ENCODE data around the gene LPAR4.

Gene LPAR4

DNA sequence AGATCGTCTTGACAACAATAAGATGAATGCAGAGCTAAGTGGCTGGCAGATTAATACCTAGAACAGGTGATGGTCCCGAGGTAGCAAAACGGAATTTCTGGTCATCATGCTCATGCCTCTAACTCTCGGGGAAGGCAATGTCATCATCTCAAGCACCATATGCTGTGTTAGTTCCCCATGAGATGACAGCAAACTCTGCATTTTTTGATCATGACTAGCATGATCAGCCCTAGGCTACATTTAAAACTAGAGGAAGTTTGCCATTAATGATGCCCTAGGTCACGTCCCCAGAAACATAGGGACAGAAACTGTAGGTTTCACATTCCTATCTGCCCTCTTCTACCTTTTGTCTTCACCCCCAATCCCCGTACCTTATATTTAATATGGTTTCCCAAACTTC is 11.6 kb downstream of the LPAR4 start:
- TF ChIP-seq SUZ12 (IDR thresholded peaks at IDR 0.05) (no peak), TARDBP (IDR thresholded peaks at IDR 0.05) (no peak), FOXK2 (IDR thresholded peaks at IDR 0.05) (no peak), CTBP1 (IDR thresholded peaks at IDR 0.05; ENCODE audit: borderline replicate concordance) (no peak)
- POLR2A ChIA-PET, result no interaction called here
- CTCF ChIA-PET, result no interaction called here
- DNase-seq (ENCODE audit: extremely low spot score), result no peak

DNA sequence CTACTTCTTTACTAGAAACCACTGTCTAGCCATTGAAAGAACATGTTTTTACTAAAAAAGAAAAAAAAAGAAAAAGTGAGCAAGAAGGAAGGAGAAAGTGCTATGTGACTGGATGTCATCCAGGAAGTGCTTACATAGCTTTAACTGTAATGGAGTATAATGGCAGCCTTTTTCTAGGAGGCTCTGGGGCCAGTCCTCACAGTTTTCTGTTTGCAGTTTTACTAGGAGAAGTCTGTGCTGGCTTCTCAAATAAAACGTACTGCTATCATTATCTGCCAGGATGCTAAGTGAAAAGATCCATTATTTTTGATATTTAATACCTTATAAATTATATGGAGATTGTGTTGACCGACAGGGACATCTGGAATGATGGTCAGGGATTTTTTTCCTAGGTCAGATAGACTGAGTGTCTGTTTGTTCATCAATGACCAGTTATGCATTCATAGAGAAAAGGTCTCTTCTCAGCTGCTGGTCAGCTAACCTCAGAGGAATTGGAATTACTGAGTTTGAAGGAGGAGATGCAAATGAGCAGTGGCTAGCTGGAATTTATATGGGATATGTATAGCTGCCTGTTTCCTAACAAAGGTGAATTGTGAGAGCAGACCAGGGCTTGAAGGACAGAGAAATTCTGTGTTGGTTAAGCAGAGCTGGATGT is 21.7 kb downstream of the LPAR4 start:
- no peak for TF ChIP-seq BHLHE40 (IDR thresholded peaks at IDR 0.05; ENCODE audit: borderline replicate concordance)
- no peak for TF ChIP-seq FOXA1 (IDR thresholded peaks at IDR 0.05)
- TF ChIP-seq L3MBTL2 (conservative IDR thresholded peaks at IDR 0.05), result no peak
- TF ChIP-seq ZNF384 (IDR thresholded peaks at IDR 0.05), result no peak
- TF ChIP-seq NFRKB (IDR thresholded peaks at IDR 0.05), result no peak
- TF ChIP-seq ELF4 (IDR thresholded peaks at IDR 0.05), result no peak
- no peak for TF ChIP-seq HDGF (IDR thresholded peaks at IDR 0.05; ENCODE audit: borderline replicate concordance)
- TF ChIP-seq FOXK2 (IDR thresholded peaks at IDR 0.05), result no peak
- no peak for TF ChIP-seq SP1 (IDR thresholded peaks at IDR 0.05)
- DNase-seq (ENCODE audit: extremely low spot score), result no peak
- POLR2A ChIA-PET, result no interaction called here
- CTCF ChIA-PET, result no interaction called here

DNA sequence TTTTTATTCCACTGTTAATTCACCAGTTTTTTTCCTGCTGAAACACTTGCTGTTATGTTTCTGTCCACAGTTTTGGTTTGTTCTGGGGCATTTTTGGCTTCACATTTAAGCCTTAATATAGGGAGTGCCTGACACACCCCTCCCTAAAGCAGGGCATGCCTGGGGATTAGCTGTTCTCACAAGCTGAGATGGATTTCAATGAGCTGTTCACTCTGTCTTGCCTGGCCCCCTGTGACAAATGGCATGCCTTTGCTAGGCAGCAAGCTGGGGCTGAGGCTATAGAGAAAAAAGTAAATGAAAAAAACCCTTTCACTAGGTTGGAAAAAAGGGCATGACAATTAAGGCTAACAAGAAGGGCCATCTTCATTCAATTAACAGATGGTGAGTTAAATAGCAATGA is 22.4 kb downstream of the LPAR4 start:
- CTCF ChIA-PET, result no interaction called here
- no peak for DNase-seq (ENCODE audit: extremely low spot score)
- TF ChIP-seq ELF4 (IDR thresholded peaks at IDR 0.05) (no peak), LEF1 (IDR thresholded peaks at IDR 0.05; ENCODE audit: borderline replicate concordance) (no peak), SUZ12 (IDR thresholded peaks at IDR 0.05) (no peak), ARNT (IDR thresholded peaks at IDR 0.05) (no peak), NFRKB (IDR thresholded peaks at IDR 0.05) (no peak), TARDBP (IDR thresholded peaks at IDR 0.05) (no peak), CTBP1 (IDR thresholded peaks at IDR 0.05; ENCODE audit: borderline replicate concordance) (no peak), SP1 (IDR thresholded peaks at IDR 0.05) (no peak), L3MBTL2 (conservative IDR thresholded peaks at IDR 0.05) (no peak)
- POLR2A ChIA-PET, result no interaction called here

DNA sequence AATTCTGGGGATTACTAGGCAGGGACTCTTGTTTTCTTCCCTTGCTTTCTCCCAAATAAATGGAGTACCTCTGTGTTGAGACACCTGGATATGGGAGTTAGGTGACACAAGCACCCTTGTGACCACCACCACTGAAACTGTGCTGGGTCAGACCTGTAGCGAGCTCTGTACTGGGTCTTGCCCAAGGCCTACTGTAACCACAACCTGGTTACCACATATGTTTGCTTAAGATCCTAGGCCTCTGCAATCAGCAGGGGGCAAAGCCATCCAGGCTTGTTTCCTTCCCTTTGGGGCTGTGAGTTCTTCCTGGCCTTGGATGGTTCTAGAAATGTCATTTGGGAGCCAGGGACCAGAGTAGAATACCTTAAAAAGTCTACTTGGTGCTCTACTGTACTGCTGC is 49.4 kb downstream of the LPAR4 start:
- CTCF ChIA-PET, result no interaction called here
- no peak for DNase-seq (ENCODE audit: extremely low spot score)
- no peak for TF ChIP-seq NFRKB (IDR thresholded peaks at IDR 0.05)
- TF ChIP-seq, protein P1, sequence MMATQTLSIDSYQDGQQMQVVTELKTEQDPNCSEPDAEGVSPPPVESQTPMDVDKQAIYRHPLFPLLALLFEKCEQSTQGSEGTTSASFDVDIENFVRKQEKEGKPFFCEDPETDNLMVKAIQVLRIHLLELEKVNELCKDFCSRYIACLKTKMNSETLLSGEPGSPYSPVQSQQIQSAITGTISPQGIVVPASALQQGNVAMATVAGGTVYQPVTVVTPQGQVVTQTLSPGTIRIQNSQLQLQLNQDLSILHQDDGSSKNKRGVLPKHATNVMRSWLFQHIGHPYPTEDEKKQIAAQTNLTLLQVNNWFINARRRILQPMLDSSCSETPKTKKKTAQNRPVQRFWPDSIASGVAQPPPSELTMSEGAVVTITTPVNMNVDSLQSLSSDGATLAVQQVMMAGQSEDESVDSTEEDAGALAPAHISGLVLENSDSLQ (IDR thresholded peaks at IDR 0.05), result no peak
- no peak for TF ChIP-seq FOXM1 (IDR thresholded peaks at IDR 0.05; ENCODE audit: borderline replicate concordance)
- TF ChIP-seq BHLHE40 (IDR thresholded peaks at IDR 0.05; ENCODE audit: borderline replicate concordance), result no peak
- TF ChIP-seq FOXA1 (IDR thresholded peaks at IDR 0.05), result no peak
- no peak for TF ChIP-seq HDGF (IDR thresholded peaks at IDR 0.05; ENCODE audit: borderline replicate concordance)
- no peak for TF ChIP-seq ELF4 (IDR thresholded peaks at IDR 0.05)
- no peak for TF ChIP-seq ZNF384 (IDR thresholded peaks at IDR 0.05)
- TF ChIP-seq SP1 (IDR thresholded peaks at IDR 0.05), result no peak
- no peak for TF ChIP-seq LEF1 (IDR thresholded peaks at IDR 0.05; ENCODE audit: borderline replicate concordance)
- no peak for TF ChIP-seq SUZ12 (IDR thresholded peaks at IDR 0.05)
- no peak for TF ChIP-seq TARDBP (IDR thresholded peaks at IDR 0.05)
- TF ChIP-seq L3MBTL2 (conservative IDR thresholded peaks at IDR 0.05), result no peak
- POLR2A ChIA-PET, result no interaction called here

DNA sequence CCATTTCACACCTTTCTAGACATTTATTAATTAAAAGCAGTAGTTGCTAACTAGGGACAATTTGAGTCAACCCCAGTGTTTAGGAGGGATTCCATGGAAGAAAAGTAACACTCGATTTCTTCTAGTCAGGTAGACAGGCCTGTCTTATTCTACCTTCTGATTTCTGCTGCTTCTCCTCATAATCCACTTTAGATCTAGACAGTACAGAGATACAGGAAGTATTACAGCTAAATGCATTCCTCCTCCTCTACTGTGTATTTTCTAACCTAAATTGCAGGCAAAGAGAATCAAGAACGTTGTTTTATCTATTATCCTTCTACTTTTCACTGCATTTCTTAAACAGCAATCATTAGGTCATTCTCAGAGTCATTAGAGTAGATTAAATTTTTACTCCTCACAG is 52.6 kb downstream of the LPAR4 start:
- ChIA-PET CTCF (no interaction called here), POLR2A (no interaction called here)
- TF ChIP-seq L3MBTL2 (conservative IDR thresholded peaks at IDR 0.05), result no peak
- TF ChIP-seq ELF4 (IDR thresholded peaks at IDR 0.05), result no peak
- no peak for TF ChIP-seq TARDBP (IDR thresholded peaks at IDR 0.05)
- TF ChIP-seq ARNT (IDR thresholded peaks at IDR 0.05), result no peak
- TF ChIP-seq NFRKB (IDR thresholded peaks at IDR 0.05), result no peak
- no peak for TF ChIP-seq FOXM1 (IDR thresholded peaks at IDR 0.05; ENCODE audit: borderline replicate concordance)
- no peak for TF ChIP-seq FOXA1 (IDR thresholded peaks at IDR 0.05)
- TF ChIP-seq FOXK2 (IDR thresholded peaks at IDR 0.05), result no peak
- no peak for TF ChIP-seq CTBP1 (IDR thresholded peaks at IDR 0.05; ENCODE audit: borderline replicate concordance)
- no peak for TF ChIP-seq HDGF (IDR thresholded peaks at IDR 0.05; ENCODE audit: borderline replicate concordance)
- no peak for TF ChIP-seq ZNF384 (IDR thresholded peaks at IDR 0.05)
- no peak for TF ChIP-seq BHLHE40 (IDR thresholded peaks at IDR 0.05; ENCODE audit: borderline replicate concordance)
- no peak for TF ChIP-seq LEF1 (IDR thresholded peaks at IDR 0.05; ENCODE audit: borderline replicate concordance)
- TF ChIP-seq, protein P1 (IDR thresholded peaks at IDR 0.05), result no peak
- TF ChIP-seq SUZ12 (IDR thresholded peaks at IDR 0.05), result no peak
- no peak for TF ChIP-seq SP1 (IDR thresholded peaks at IDR 0.05)
- DNase-seq (ENCODE audit: extremely low spot score), result no peak

DNA sequence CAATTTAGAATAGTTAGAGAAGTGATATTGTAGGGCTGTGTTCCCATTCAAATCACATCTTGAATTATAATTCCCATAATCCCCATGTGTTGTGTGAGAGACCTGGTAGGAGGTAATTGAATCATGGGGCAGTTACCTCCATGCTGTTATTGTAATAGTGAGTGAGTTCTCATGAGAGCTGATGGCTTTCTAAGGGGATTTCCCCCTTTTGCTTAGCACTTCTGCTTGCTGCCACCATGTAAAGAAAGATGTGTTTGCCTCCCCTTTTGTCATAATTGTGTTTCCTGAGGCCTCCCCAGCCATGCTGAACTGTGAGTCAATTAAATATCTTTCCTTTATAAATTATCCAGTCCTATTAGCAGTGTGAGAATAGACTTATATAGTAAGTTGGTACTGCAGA is 53.2 kb downstream of the LPAR4 start:
- no peak for DNase-seq (ENCODE audit: extremely low spot score)
- TF ChIP-seq CTBP1 (IDR thresholded peaks at IDR 0.05; ENCODE audit: borderline replicate concordance) (no peak), FOXK2 (IDR thresholded peaks at IDR 0.05) (no peak), ELF4 (IDR thresholded peaks at IDR 0.05) (no peak), FOXM1 (IDR thresholded peaks at IDR 0.05; ENCODE audit: borderline replicate concordance) (no peak), FOXA1 (IDR thresholded peaks at IDR 0.05) (no peak), BHLHE40 (IDR thresholded peaks at IDR 0.05; ENCODE audit: borderline replicate concordance) (no peak), TARDBP (IDR thresholded peaks at IDR 0.05) (no peak), ZNF384 (IDR thresholded peaks at IDR 0.05) (no peak), ARNT (IDR thresholded peaks at IDR 0.05) (no peak), HDGF (IDR thresholded peaks at IDR 0.05; ENCODE audit: borderline replicate concordance) (no peak), NFRKB (IDR thresholded peaks at IDR 0.05) (no peak), SUZ12 (IDR thresholded peaks at IDR 0.05) (no peak), LEF1 (IDR thresholded peaks at IDR 0.05; ENCODE audit: borderline replicate concordance) (no peak), L3MBTL2 (conservative IDR thresholded peaks at IDR 0.05) (no peak)
- TF ChIP-seq, protein P1 (IDR thresholded peaks at IDR 0.05), result no peak
- CTCF ChIA-PET, result no interaction called here

More for the DNA sequence above, 53.2 kb downstream of the LPAR4 start:
- POLR2A ChIA-PET, result no interaction called here

Measured in HEK293T (cell line).